GM12878 (cell line): ENCODE results near the gene PACS2. TPM values are rescaled to one million over a fixed set of nuclear protein-coding genes. Genes with fewer than 3 reads are reported as not detected.

Experiments used
- ATAC-seq: fragments of 200-7000 bp; cut with Tn5 transposase; 3 replicates; pipeline ENCODE4 v1.9.1; 2020; ENCODE audit warnings: mild to moderate bottlenecking, moderate library complexity
- BruUV-seq: library from RNA; stranded (reverse); fragments of 400-500 nt; replicated peaks from 2 replicates; lab custom pipeline; 2021; lab: Mats Ljungman, UMichigan
- CTCF ChIA-PET: fragments of 300-600 bp; sonication (Branson Sonifier 250); formaldehyde crosslinking; extraction: SDS; loops from one replicate; lab custom pipeline; 2021; ENCODE audit warnings: inconsistent platforms; lab: Yijun Ruan, JAX
- POLR2A ChIA-PET: fragments of 350-600 bp; formaldehyde crosslinking; extraction: SDS; loops from one replicate; lab custom pipeline; 2021; ENCODE audit warnings: inconsistent platforms; lab: Charles Lee
- RAD21 ChIA-PET: fragments of 300-600 bp; sonication (Branson Sonifier 250); formaldehyde crosslinking; loops from one replicate; lab custom pipeline; 2023; ENCODE audit warnings: antibody characterized with exemption; ENCODE audit not compliant: unreplicated experiment; lab: Charles Lee
- SMC1A ChIA-PET: fragments of 300-600 bp; sonication (Branson Sonifier 250); formaldehyde crosslinking; loops from one replicate; lab custom pipeline; 2023; ENCODE audit not compliant: unreplicated experiment, uncharacterized antibody; lab: Charles Lee
- DNase-seq: peaks from one replicate; pipeline ENCODE4 v3.0.0-alpha.2; 2011; ENCODE audit warnings: low read depth, low spot score
- FAIRE-seq: peaks from 3 replicates; lab custom pipeline; 2011; peaks lifted over from hg19 to GRCh38; lab: Jason Lieb, UNC
- H2AFZ ChIP-seq: 2 replicates; pipeline ENCODE4 v1.6.0; 2011; ENCODE audit warnings: low read depth, low read length, control low read depth; ENCODE audit not compliant: control insufficient read depth
- H3K27ac ChIP-seq: 2 replicates; pipeline ENCODE4 v1.5.1; 2011; ENCODE audit warnings: control low read depth; ENCODE audit not compliant: control insufficient read depth, insufficient read depth
- H3K27me3 ChIP-seq, 2 experiments: replicated peaks in 1 of 2; 2 replicates each; pipeline versions ENCODE4 v1.6.0 to v1.6.1; 2011; ENCODE audit warnings: low read length in 1 of 2; ENCODE audit not compliant: control insufficient read depth in 2 of 2, insufficient read depth in 2 of 2
- H3K36me3 ChIP-seq, 2 experiments: 2 replicates each; pipeline ENCODE4 v1.5.1; 2011; ENCODE audit warnings: low read length in 1 of 2; ENCODE audit not compliant: control insufficient read depth in 2 of 2, insufficient read depth in 2 of 2
- H3K4me1 ChIP-seq: 2 replicates; pipeline ENCODE4 v1.6.1; 2011; ENCODE audit warnings: mild to moderate bottlenecking, low read length, moderate library complexity, mixed read lengths; ENCODE audit not compliant: control insufficient read depth, insufficient read depth
- H3K4me2 ChIP-seq: 2 replicates; pipeline ENCODE4 v1.6.0; 2011; ENCODE audit warnings: control low read depth; ENCODE audit not compliant: control insufficient read depth, insufficient read depth
- H3K4me3 ChIP-seq: fragments of 200-600 bp; sonication (generic); 2 replicates; pipeline ENCODE4 v1.5.1; 2016
- H3K79me2 ChIP-seq: 2 replicates; pipeline ENCODE4 v1.6.0; 2011; ENCODE audit warnings: low read length; ENCODE audit not compliant: control insufficient read depth, insufficient read depth
- H3K9ac ChIP-seq: 2 replicates; pipeline ENCODE4 v1.8.0; 2011; ENCODE audit warnings: low read length, control low read depth, mixed read lengths; ENCODE audit not compliant: control insufficient read depth, insufficient read depth
- H3K9me3 ChIP-seq: replicated peaks from 3 replicates; pipeline ENCODE4 v1.5.1; 2011; ENCODE audit warnings: mild to moderate bottlenecking, low read length; ENCODE audit not compliant: control insufficient read depth, insufficient read depth
- H4K20me1 ChIP-seq: 2 replicates; pipeline ENCODE4 v1.6.0; 2011; ENCODE audit not compliant: control insufficient read depth, insufficient read depth
- BACH1 ChIP-seq: fragments of 450-650 bp; IDR thresholded peaks from 2 replicates; pipeline ENCODE4 v1.6.1; 2017; ENCODE audit warnings: mild to moderate bottlenecking, borderline replicate concordance
- BCL11A ChIP-seq: IDR thresholded peaks from 2 replicates; pipeline ENCODE4 v1.6.1; 2011; ENCODE audit warnings: low read depth, low read length
- BCL3 ChIP-seq: IDR thresholded peaks from 2 replicates; pipeline ENCODE4 v1.6.1; 2011; ENCODE audit warnings: borderline replicate concordance, low read depth, mild to moderate bottlenecking, moderate library complexity, low read length; ENCODE audit not compliant: insufficient read depth, poor library complexity, severe bottlenecking
- ETV6 ChIP-seq, 2 experiments: fragments of 450-650 bp in 1 of 2; IDR thresholded peaks in 1 of 2; conservative IDR thresholded peaks in 1 of 2; 2 replicates each; pipeline ENCODE4 v1.6.1; 2014; ENCODE audit warnings: antibody characterized with exemption in 1 of 2, borderline replicate concordance in 1 of 2, low read depth in 1 of 2, mild to moderate bottlenecking in 1 of 2, moderate library complexity in 1 of 2
- HSF1 ChIP-seq: fragments of 150-350 bp; IDR thresholded peaks from 2 replicates; pipeline ENCODE4 v1.6.1; 2014; ENCODE audit warnings: mild to moderate bottlenecking, low read depth, low read length
- IRF4 ChIP-seq: IDR thresholded peaks from 2 replicates; pipeline ENCODE4 v1.6.1; 2011; ENCODE audit warnings: low read depth, low read length
- KAT2A ChIP-seq: conservative IDR thresholded peaks from 2 replicates; pipeline ENCODE4 v1.6.1; 2011; ENCODE audit warnings: low read depth, low read length; ENCODE audit not compliant: control insufficient read depth
- MTA3 ChIP-seq: IDR thresholded peaks from 2 replicates; pipeline ENCODE4 v1.6.1; 2012; ENCODE audit warnings: low read length, inconsistent platforms, borderline replicate concordance
- MYC ChIP-seq: IDR thresholded peaks from 2 replicates; pipeline ENCODE4 v1.6.1; 2011; ENCODE audit warnings: mild to moderate bottlenecking, low read length, moderate library complexity, inconsistent platforms; ENCODE audit not compliant: insufficient read depth, insufficient replicate concordance, insufficient read length, severe bottlenecking
- NBN ChIP-seq: fragments of 450-650 bp; IDR thresholded peaks from 2 replicates; pipeline ENCODE4 v1.6.1; 2016
- PRDM15 ChIP-seq: fragments of 450-650 bp; formaldehyde crosslinking; IDR thresholded peaks from 2 replicates; pipeline ENCODE4 v1.4.0; 2020; ENCODE audit warnings: mild to moderate bottlenecking, moderate library complexity
- RELA ChIP-seq: fragments of 450-650 bp; IDR thresholded peaks from 2 replicates; pipeline ENCODE4 v1.8.0; 2014; ENCODE audit warnings: borderline replicate concordance; ENCODE audit not compliant: partially characterized antibody
- STAT3 ChIP-seq: IDR thresholded peaks from 2 replicates; pipeline ENCODE4 v1.6.1; 2011; ENCODE audit warnings: low read depth, low read length, improper control_type of control experiment
- USF1 ChIP-seq: IDR thresholded peaks from 2 replicates; pipeline ENCODE4 v1.6.1; 2011; ENCODE audit warnings: borderline replicate concordance, low read depth, mild to moderate bottlenecking, moderate library complexity, mixed read lengths, low read length; ENCODE audit not compliant: insufficient read depth; ENCODE audit errors: extremely low read length
- YBX1 ChIP-seq: fragments of 450-650 bp; IDR thresholded peaks from 2 replicates; pipeline ENCODE4 v1.6.1; 2016; ENCODE audit warnings: antibody characterized with exemption
- WGBS: methylation state at CpG from one replicate; pipeline ENCODE4 v1.1.6; 2016; ENCODE audit warnings: low lambda C conversion rate; ENCODE audit not compliant: insufficient replicate concordance, insufficient coverage; ENCODE audit errors: missing lambda C conversion rate; 5-methylcytosine and 5-hydroxymethylcytosine counted together
- in situ Hi-C: fragments of 300-500 bp; cut with MboI; formaldehyde crosslinking; loops from 9 replicates; pipeline ENCODE4 v1.14.3; 2018; ENCODE audit warnings: mixed read lengths
- intact Hi-C: fragments of 100-400 bp; cut with micrococcal nuclease; formaldehyde crosslinking; loops from one replicate; pipeline ENCODE4 v1.14.2; 2022; ENCODE audit not compliant: unreplicated experiment
- polyA plus RNA-seq, 11 experiments: library from polyadenylated mRNA; depleted of rRNA in 4 of 11; unstranded in 6 of 11; stranded (reverse) in 5 of 11; fragments of >200 nt; fragmentation: Nextera tagmentation in 4 of 11; fragmentation: Illumina TruSeq in 1 of 11; extraction: Ambion mirVana in 4 of 11; extraction: Trizol in 1 of 11; gene quantifications; 1 replicate in 1 of 11; 2 replicates in 10 of 11; pipeline versions ENCODE4 v1.2.1 to v1.2.3, GENCODE V29; 2011 to 2016; ENCODE audit warnings: inconsistent platforms in 2 of 11, missing spikeins in 2 of 11, low read depth in 1 of 11
- total RNA-seq, 4 experiments: library from RNA; depleted of rRNA in 3 of 4; stranded (reverse); fragments of >200 nt in 3 of 4; fragmentation: Illumina TruSeq in 1 of 4; extraction: Trizol in 1 of 4; gene quantifications; 2 replicates each; pipeline versions ENCODE4 v1.2.1 to v1.2.3, GENCODE V29; 2013 to 2021

Gene PACS2
- total and polyA plus RNA-seq, 10 of the 15 experiments (the other 5 are each of a cell fraction or from before 2014, with no cell fraction given): 0.21 to 37.3 (median 9.4) TPM

GRCh38 chr14:105379946-105380345 lies 65.4 kb downstream of the PACS2 start:
- intact Hi-C loops (no loop called here), in situ Hi-C loops (no loop called here)
- Histone ChIP-seq H3K4me2 (no peak overlapping the region), H3K4me1 (no peaks in the 10 kb centered on the region; the same call in none of the 2 replicates), H3K27me3 (no peaks in the 10 kb centered on the region), H3K4me3 (no peak overlapping the region), H3K36me3 (no peaks in the 10 kb centered on the region), H3K79me2 (no peaks in the 10 kb centered on the region), H2AFZ (no peak overlapping the region), H3K9ac (no peak overlapping the region), H3K9me3 (no peaks in the 10 kb centered on the region), H3K27ac (no peak overlapping the region), H4K20me1 (no peaks in the 10 kb centered on the region)
- BruUV-seq: no TSS peak
- ChIA-PET POLR2A (no interaction called here), RAD21 (no interaction called here), SMC1A (no interaction called here), CTCF (interaction anchor here (1.0 kb wide), 2 partner anchors 9 to 110 kb away, joined by 4 read pairs; no protein-coding TSS in a partner anchor)
- no peak for ATAC-seq
- WGBS: 88% methylated on average over 14 of the region's 14 CpGs
- FAIRE-seq: no peak
- DNase-seq: no peak
- TF ChIP-seq MTA3: no peak
- no peak for TF ChIP-seq BCL3
- no peak for TF ChIP-seq YBX1
- no peak for TF ChIP-seq STAT3
- no peak for TF ChIP-seq BCL11A
- no peak for TF ChIP-seq USF1
- TF ChIP-seq IRF4: no peak
- TF ChIP-seq ETV6 (conservative IDR thresholded peaks at IDR 0.05 in 1 of 2, IDR thresholded peaks at IDR 0.05 in 1 of 2; ENCODE audit: borderline replicate concordance in 1 of 2, low read depth in 1 of 2): no peak
- no peak for TF ChIP-seq HSF1
- no peak for TF ChIP-seq KAT2A
- TF ChIP-seq MYC: no peak
- TF ChIP-seq RELA: no peak
- no peak for TF ChIP-seq NBN
- no peak for TF ChIP-seq PRDM15 (CRISPR knock-in tag)
- no peak for TF ChIP-seq BACH1
